Iris pigment epithelial cell (primary cell): ENCODE measurements around the gene OR4B1.

Source experiments
- DNase-seq: peaks from one replicate; pipeline ENCODE4 v3.0.0-alpha.2; 2011; ENCODE audit warnings: low read depth

Gene OR4B1

GRCh38 chr11:48261600-48261999 lies 45.0 kb downstream of the OR4B1 start:
- DNase-seq = no peak

- DNase-seq = no peak
Observed at GRCh38 chr11:48263423-48263911, 46.9 kb downstream of the OR4B1 start, which contains the start of gene OR4X1. TSS of gene OR4X1 (plus strand) at chr11:48263861. CDS start at chr11:48263861, 0 bp downstream.
